H1 (cell line): Measurements from ENCODE around the gene OSBPL6. TPM values are rescaled to one million over a fixed set of nuclear protein-coding genes. Genes with fewer than 3 reads are reported as not detected.

Experiments
- CTCF ChIA-PET: fragments of 300-600 bp; sonication (Branson Sonifier 250); formaldehyde crosslinking; loops from one replicate; lab custom pipeline; 2021; ENCODE audit not compliant: partially characterized antibody; lab: Charles Lee
- POLR2A ChIA-PET: fragments of 300-600 bp; sonication (Branson Sonifier 250); formaldehyde crosslinking; loops from one replicate; lab custom pipeline; 2021; ENCODE audit warnings: inconsistent platforms; ENCODE audit not compliant: partially characterized antibody; lab: Charles Lee
- DNase-seq, 2 experiments: peaks; one replicate each; pipeline versions ENCODE4 v3.0.0 to v3.0.0-alpha.2; 2010 to 2022; ENCODE audit warnings: low spot score in 2 of 2, low read depth in 1 of 2, mixed read lengths in 1 of 2
- FAIRE-seq: peaks from 2 replicates; lab custom pipeline; 2011; peaks lifted over from hg19 to GRCh38; lab: Jason Lieb, UNC
- H2AFZ ChIP-seq: 2 replicates; pipeline ENCODE4 v1.8.1; 2012; ENCODE audit warnings: low read length, inconsistent platforms
- H2AK5ac ChIP-seq: 2 replicates; pipeline ENCODE4 v1.6.1; 2013; ENCODE audit warnings: low read depth, low read length
- H2BK120ac ChIP-seq: replicated peaks from 2 replicates; pipeline ENCODE3; 2013; ENCODE audit warnings: low read depth, low read length, inconsistent platforms
- H2BK12ac ChIP-seq: 2 replicates; pipeline ENCODE4 v1.6.1; 2013; ENCODE audit warnings: low read depth, low read length
- H2BK15ac ChIP-seq: 2 replicates; pipeline ENCODE4 v1.6.1; 2013; ENCODE audit warnings: low read length
- H2BK20ac ChIP-seq: 2 replicates; pipeline ENCODE4 v1.6.1; 2013; ENCODE audit warnings: low read length
- H2BK5ac ChIP-seq: 2 replicates; pipeline ENCODE4 v1.6.1; 2013; ENCODE audit warnings: low read depth, low read length
- H3K14ac ChIP-seq: 2 replicates; pipeline ENCODE4 v1.6.1; 2013; ENCODE audit warnings: inconsistent platforms; ENCODE audit not compliant: insufficient read length
- H3K18ac ChIP-seq: 2 replicates; pipeline ENCODE4 v1.6.1; 2013; ENCODE audit warnings: low read length; ENCODE audit errors: extremely low read depth
- H3K23ac ChIP-seq: 2 replicates; pipeline ENCODE4 v1.6.1; 2013; ENCODE audit warnings: inconsistent platforms; ENCODE audit not compliant: insufficient read length
- H3K23me2 ChIP-seq: 2 replicates; pipeline ENCODE4 v1.6.1; 2013; ENCODE audit warnings: low read depth, low read length
- H3K27ac ChIP-seq: 2 replicates; pipeline ENCODE4 v1.6.1; 2011; ENCODE audit warnings: low read depth, low read length, inconsistent platforms
- H3K27me3 ChIP-seq, 4 experiments: replicated peaks in 1 of 4; 1 replicate in 1 of 4; 2 replicates in 3 of 4; pipeline versions ENCODE4 v1.6.1 to v1.8.1; 2011 to 2013; ENCODE audit warnings: low read length in 3 of 4, mild to moderate bottlenecking in 3 of 4, inconsistent platforms in 2 of 4, mixed read lengths in 2 of 4, moderate library complexity in 1 of 4; ENCODE audit not compliant: control insufficient read depth in 3 of 4, insufficient read depth in 3 of 4; ENCODE audit errors: extremely low read depth in 1 of 4
- H3K36me3 ChIP-seq, 4 experiments: 2 replicates each; pipeline versions ENCODE4 v1.6.1 to v1.8.1; 2011 to 2013; ENCODE audit warnings: mild to moderate bottlenecking in 4 of 4, low read length in 3 of 4, moderate library complexity in 2 of 4, control low read depth in 1 of 4, inconsistent platforms in 1 of 4; ENCODE audit not compliant: insufficient read depth in 4 of 4, control insufficient read depth in 2 of 4
- H3K4ac ChIP-seq: replicated peaks from 2 replicates; pipeline ENCODE3; 2013; ENCODE audit warnings: low read length, low read depth, mixed read lengths, inconsistent platforms; ENCODE audit not compliant: insufficient read length
- H3K4me1 ChIP-seq, 4 experiments: replicated peaks in 1 of 4; 1 replicate in 1 of 4; 2 replicates in 3 of 4; pipeline versions ENCODE4 v1.6.1 to v1.8.1; 2011 to 2013; ENCODE audit warnings: low read length in 3 of 4, inconsistent platforms in 2 of 4, mixed read lengths in 1 of 4; ENCODE audit not compliant: insufficient read depth in 4 of 4, control insufficient read depth in 3 of 4
- H3K4me2 ChIP-seq, 2 experiments: 2 replicates each; pipeline versions ENCODE4 v1.6.1 to v1.8.1; 2011 to 2013; ENCODE audit warnings: low read depth in 2 of 2, low read length in 2 of 2, control low read depth in 1 of 2, inconsistent platforms in 1 of 2, mild to moderate bottlenecking in 1 of 2; ENCODE audit not compliant: insufficient read depth in 1 of 2
- H3K4me3 ChIP-seq, 4 experiments: fragments of 200-600, 300-600 bp in 1 of 4; sonication (generic), shearing (Covaris generic), sonication (Bioruptor Twin) in 1 of 4; 2 replicates each; pipeline versions ENCODE4 v1.5.1 to v1.8.1; 2011 to 2016; ENCODE audit warnings: low read length in 4 of 4, low read depth in 3 of 4, control low read depth in 2 of 4, inconsistent platforms in 2 of 4, mild to moderate bottlenecking in 2 of 4, mixed read lengths in 1 of 4, moderate library complexity in 1 of 4; ENCODE audit not compliant: insufficient read depth in 2 of 4; ENCODE audit errors: extremely low read depth in 1 of 4
- H3K56ac ChIP-seq: replicated peaks from 2 replicates; pipeline ENCODE3; 2013; ENCODE audit warnings: low read depth, mild to moderate bottlenecking, mixed read lengths, low read length, inconsistent platforms; ENCODE audit not compliant: insufficient read length
- H3K79me1 ChIP-seq: 2 replicates; pipeline ENCODE4 v1.6.1; 2013; ENCODE audit warnings: low read depth, low read length, control low read depth
- H3K79me2 ChIP-seq, 2 experiments: 2 replicates each; pipeline versions ENCODE4 v1.6.1 to v1.8.1; 2012 to 2013; ENCODE audit warnings: low read length in 2 of 2, mild to moderate bottlenecking in 2 of 2, inconsistent platforms in 1 of 2; ENCODE audit not compliant: insufficient read depth in 2 of 2, control insufficient read depth in 1 of 2
- H3K9ac ChIP-seq, 4 experiments: replicated peaks in 1 of 4; 1 replicate in 1 of 4; 2 replicates in 3 of 4; pipeline versions ENCODE4 v1.6.1 to v1.8.1; 2011 to 2013; ENCODE audit warnings: low read depth in 3 of 4, low read length in 3 of 4, control low read depth in 2 of 4, mild to moderate bottlenecking in 2 of 4, moderate library complexity in 2 of 4, inconsistent platforms in 1 of 4; ENCODE audit errors: extremely low read depth in 1 of 4
- H3K9me3 ChIP-seq, 2 experiments: 2 replicates each; pipeline versions ENCODE4 v1.6.1 to v1.8.1; 2012 to 2013; ENCODE audit warnings: mild to moderate bottlenecking in 2 of 2, moderate library complexity in 2 of 2, control low read depth in 1 of 2, inconsistent platforms in 1 of 2, low read depth in 1 of 2, low read length in 1 of 2, mixed read lengths in 1 of 2; ENCODE audit not compliant: insufficient read depth in 2 of 2
- H4K20me1 ChIP-seq, 2 experiments: replicated peaks in 1 of 2; 2 replicates each; pipeline versions ENCODE3 to v1.8.1; 2011 to 2013; ENCODE audit warnings: inconsistent platforms in 2 of 2, low read length in 2 of 2, mild to moderate bottlenecking in 1 of 2; ENCODE audit not compliant: insufficient read depth in 2 of 2, control insufficient read depth in 1 of 2
- H4K5ac ChIP-seq: 2 replicates; pipeline ENCODE4 v1.6.1; 2013; ENCODE audit warnings: low read length, low read depth, mixed read lengths, inconsistent platforms; ENCODE audit not compliant: insufficient read length
- H4K8ac ChIP-seq: 2 replicates; pipeline ENCODE4 v1.8.0; 2013; ENCODE audit warnings: mild to moderate bottlenecking, moderate library complexity, low read length, inconsistent platforms; ENCODE audit not compliant: insufficient read depth; ENCODE audit errors: extremely low read depth
- H4K91ac ChIP-seq: replicated peaks from 2 replicates; pipeline ENCODE3; 2013; ENCODE audit warnings: low read length, mixed read lengths, inconsistent platforms; ENCODE audit not compliant: insufficient read length
- GABPA ChIP-seq: IDR thresholded peaks from 2 replicates; pipeline ENCODE4 v1.6.1; 2011; ENCODE audit warnings: mild to moderate bottlenecking, low read length, moderate library complexity, borderline replicate concordance; ENCODE audit not compliant: insufficient read depth
- WGBS, 2 experiments: shearing (Covaris generic) in 1 of 2; methylation state at CpG; one replicate each; pipeline versions ENCODE4 v1.1.6 to v1.1.7; 2013 to 2015; ENCODE audit warnings: low lambda C conversion rate in 2 of 2, mixed read lengths in 2 of 2, inconsistent platforms in 1 of 2, low coverage in 1 of 2, missing lambda C conversion rate in 1 of 2; ENCODE audit not compliant: insufficient replicate concordance in 2 of 2, insufficient coverage in 1 of 2, insufficient read length in 1 of 2; ENCODE audit errors: extremely low coverage in 1 of 2, missing lambda C conversion rate in 1 of 2; 5-methylcytosine and 5-hydroxymethylcytosine counted together
- polyA plus RNA-seq, 7 experiments: library from polyadenylated mRNA; depleted of rRNA in 3 of 7; stranded (reverse) in 5 of 7; unstranded in 2 of 7; fragments of >200 nt in 5 of 7; fragments of 200-250 nt in 2 of 7; gene quantifications; 1 replicate in 5 of 7; 2 replicates in 1 of 7; 4 replicates in 1 of 7; pipeline versions ENCODE4 v1.2.1 to v1.2.3, GENCODE V29; 2011 to 2013; ENCODE audit warnings: missing spikeins in 2 of 7, mixed read lengths in 2 of 7
- total RNA-seq: library from RNA; stranded (reverse); fragmentation: NEBNext Ultra II Directional; extraction: Animal tissue kit (Norgen Biotek cat#: 25700); gene quantifications from 2 replicates; pipeline ENCODE4 v1.2.1, GENCODE V29; 2021

Gene OSBPL6
- total and polyA plus RNA-seq, 2 of the 8 experiments (the other 6 are each of a cell fraction or from before 2014, with no cell fraction given), result 1.7 to 5.6 TPM

GRCh38 chr2:178395295-178395694 is 201.0 kb downstream of the OSBPL6 start:
- no peaks in the 10 kb centered on the region for H4K20me1 ChIP-seq
- no peak overlapping the region for H2BK5ac ChIP-seq
- H3K27ac ChIP-seq, result no peak overlapping the region
- no peak overlapping the region for H4K5ac ChIP-seq
- H3K18ac ChIP-seq, result no peak overlapping the region
- H3K79me2 ChIP-seq, result no peaks in the 10 kb centered on the region
- H3K9ac ChIP-seq, result no peak overlapping the region
- no peak overlapping the region for H3K56ac ChIP-seq
- no peak overlapping the region for H3K4me3 ChIP-seq
- H3K36me3 ChIP-seq, result no peaks in the 10 kb centered on the region
- no peak overlapping the region for H2BK20ac ChIP-seq
- no peak overlapping the region for H3K4me2 ChIP-seq
- no peak overlapping the region for H3K4ac ChIP-seq
- no peaks in the 10 kb centered on the region for H3K23me2 ChIP-seq
- H4K91ac ChIP-seq, result no peak overlapping the region
- 93% methylated on average over 2 of the region's 2 CpGs; no CpG with 5 or more reads in 1 of the 2 experiments for WGBS, 2 experiments
- H3K27me3 ChIP-seq, result no peaks in the 10 kb centered on the region
- DNase-seq (no peak), FAIRE-seq (no peak)
- H2BK120ac ChIP-seq, result no peak overlapping the region
- no peaks in the 10 kb centered on the region for H3K9me3 ChIP-seq
- H2AK5ac ChIP-seq, result no peak overlapping the region
- no peak overlapping the region for H3K23ac ChIP-seq
- no peak overlapping the region for H2AFZ ChIP-seq
- no peak overlapping the region for H3K14ac ChIP-seq
- H3K4me1 ChIP-seq, result no peaks in the 10 kb centered on the region
- H3K79me1 ChIP-seq, result no peaks in the 10 kb centered on the region
- POLR2A ChIA-PET, result no interaction called here
- CTCF ChIA-PET, result interaction anchor here (0.6 to 6.7 kb wide), 11 partner anchors 10 to 300 kb away, joined by 3 to 50 read pairs (median 5); partner anchors contain the start of gene RBM45
- no peak overlapping the region for H2BK12ac ChIP-seq
- no peak for TF ChIP-seq GABPA
- H4K8ac ChIP-seq, result no peak overlapping the region
- H2BK15ac ChIP-seq, result no peak overlapping the region
